ENCODE data around the gene AHCYL1.

- TF ChIP-seq CTCF (IDR thresholded peaks at IDR 0.05) (no peak), POLR2A (IDR thresholded peaks at IDR 0.05) (no peak)
These were observed 74.0 kb downstream of the AHCYL1 start for GRCh38 chr1:110058591-110058990.
